B cell (primary cell): ENCODE measurements around the gene KRTCAP2. TPM values are rescaled to one million over a fixed set of nuclear protein-coding genes. Genes with fewer than 3 reads are reported as not detected.

Experiments used
- ATAC-seq: fragments of 200-7000 bp; cut with Tn5 transposase; one replicate; pipeline ENCODE4 v1.10.0; 2021; ENCODE audit warnings: low read depth, mild to moderate bottlenecking, moderate number of reproducible peaks, moderate library complexity
- CTCF ChIA-PET: fragments of 350-600 bp; sonication (Branson Sonifier 250); formaldehyde crosslinking; loops from one replicate; lab custom pipeline; 2021; ENCODE audit warnings: antibody characterized with exemption, inconsistent platforms; lab: Charles Lee
- POLR2A ChIA-PET: fragments of 350-600 bp; sonication (Branson Sonifier 250); formaldehyde crosslinking; loops from one replicate; lab custom pipeline; 2021; ENCODE audit warnings: antibody characterized with exemption; lab: Charles Lee
- DNase-seq: peaks from one replicate; pipeline ENCODE4 v3.0.0; 2013
- H2AFZ ChIP-seq: 2 replicates; pipeline ENCODE4 v1.6.1; 2012; ENCODE audit warnings: mild to moderate bottlenecking, low read depth, low read length; ENCODE audit not compliant: insufficient read depth, poor library complexity, severe bottlenecking
- H3K27ac ChIP-seq, 2 donors: 1 replicate in 1 of 2; 2 replicates in 1 of 2; pipeline ENCODE4 v1.5.1; 2012 to 2013; ENCODE audit warnings: low read length in 2 of 2, mild to moderate bottlenecking in 2 of 2, moderate library complexity in 1 of 2
- H3K27me3 ChIP-seq, 4 experiments: fragments of 200-600 bp in 1 of 4; sonication (generic) in 1 of 4; replicated peaks in 1 of 4; 1 replicate in 2 of 4; 2 replicates in 2 of 4; pipeline versions ENCODE4 v1.6.1 to v1.7.0; 2013 to 2016; ENCODE audit warnings: low read length in 3 of 4, mild to moderate bottlenecking in 2 of 4, mixed read lengths in 1 of 4, moderate library complexity in 1 of 4; ENCODE audit not compliant: insufficient read depth in 4 of 4, control insufficient read depth in 3 of 4; ENCODE audit errors: control extremely low read depth in 1 of 4
- H3K36me3 ChIP-seq, 2 experiments: replicated peaks in 1 of 2; 1 replicate in 1 of 2; 2 replicates in 1 of 2; pipeline versions ENCODE4 v1.6.1 to v1.7.1; 2013; ENCODE audit warnings: low read length in 1 of 2; ENCODE audit not compliant: insufficient read depth in 2 of 2, control insufficient read depth in 1 of 2; ENCODE audit errors: control extremely low read depth in 1 of 2, extremely low read depth in 1 of 2
- H3K4me1 ChIP-seq, 2 donors: fragments of 200-600 bp in 1 of 2; sonication (generic) in 1 of 2; 1 replicate in 1 of 2; 2 replicates in 1 of 2; pipeline versions ENCODE4 v1.5.1 to v1.6.1; 2013 to 2017; ENCODE audit warnings: low read length in 2 of 2; ENCODE audit not compliant: control insufficient read depth in 2 of 2, insufficient read depth in 2 of 2
- H3K4me2 ChIP-seq: replicated peaks from 2 replicates; pipeline ENCODE3; 2012; ENCODE audit warnings: mild to moderate bottlenecking, low read depth, low read length; ENCODE audit not compliant: poor library complexity, severe bottlenecking
- H3K4me3 ChIP-seq, 5 experiments: fragments of 200-600 bp in 1 of 5; sonication (generic) in 1 of 5; 1 replicate in 3 of 5; 2 replicates in 2 of 5; pipeline versions ENCODE4 v1.5.1 to v1.7.0; 2011 to 2016; ENCODE audit warnings: low read length in 4 of 5, mild to moderate bottlenecking in 4 of 5, low read depth in 2 of 5, control low read depth in 1 of 5, moderate library complexity in 1 of 5; ENCODE audit not compliant: insufficient read depth in 1 of 5; ENCODE audit errors: control extremely low read depth in 1 of 5, extremely low read depth in 1 of 5
- H3K79me2 ChIP-seq: fragments of 200-600 bp; sonication (generic); one replicate; pipeline ENCODE4 v1.6.0; 2016; ENCODE audit warnings: low read length; ENCODE audit not compliant: control insufficient read depth, insufficient read depth
- H3K9ac ChIP-seq: fragments of 200-600 bp; sonication (generic); 2 replicates; pipeline ENCODE4 v1.6.1; 2017; ENCODE audit warnings: mild to moderate bottlenecking, low read length, moderate library complexity
- H3K9me3 ChIP-seq, 3 donors: one replicate each; pipeline versions ENCODE4 v1.6.1 to v1.7.1; 2013; ENCODE audit warnings: low read length in 2 of 3; ENCODE audit not compliant: control insufficient read depth in 2 of 3, insufficient read depth in 1 of 3; ENCODE audit errors: control extremely low read depth in 1 of 3
- H4K20me1 ChIP-seq: 2 replicates; pipeline ENCODE4 v1.6.0; 2012; ENCODE audit warnings: mild to moderate bottlenecking, low read length; ENCODE audit not compliant: insufficient read depth, control insufficient read depth, poor library complexity, severe bottlenecking
- H3K27ac Mint-ChIP-seq: one replicate; pipeline ENCODE4 v1.8.0; 2021; ENCODE audit warnings: mixed read lengths
- H3K27me3 Mint-ChIP-seq: one replicate; pipeline ENCODE4 v1.8.0; 2021; ENCODE audit warnings: mixed read lengths
- H3K4me1 Mint-ChIP-seq: one replicate; pipeline ENCODE4 v1.8.0; 2021; ENCODE audit warnings: mixed read lengths
- H3K4me3 Mint-ChIP-seq: one replicate; pipeline ENCODE4 v1.8.0; 2021; ENCODE audit warnings: mixed read lengths
- H3K9me3 Mint-ChIP-seq: one replicate; pipeline ENCODE4 v1.8.0; 2022; ENCODE audit warnings: mixed read lengths; ENCODE audit not compliant: insufficient read depth
- EZH2 ChIP-seq: IDR thresholded peaks from 2 replicates; pipeline ENCODE4 v1.6.1; 2012; ENCODE audit warnings: borderline replicate concordance, low read depth, mild to moderate bottlenecking, moderate library complexity, low read length; ENCODE audit not compliant: insufficient read depth, poor library complexity, severe bottlenecking
- WGBS: methylation state at CpG from one replicate; pipeline ENCODE4 v1.1.5; 2013; ENCODE audit warnings: missing lambda C conversion rate; ENCODE audit not compliant: insufficient coverage; 5-methylcytosine and 5-hydroxymethylcytosine counted together
- intact Hi-C: fragments of 100-400 bp; cut with micrococcal nuclease; formaldehyde crosslinking; loops from one replicate; pipeline ENCODE4 v1.10.0; 2022
- polyA plus RNA-seq: library from polyadenylated mRNA; depleted of rRNA; stranded (reverse); fragments of >200 nt; gene quantifications from 2 replicates; pipeline ENCODE4 v1.2.3, GENCODE V29; 2012
- total RNA-seq, 2 donors: library from RNA; stranded (reverse); fragments of 120-200 nt in 1 of 2; gene quantifications; 1 replicate in 1 of 2; 2 replicates in 1 of 2; pipeline versions ENCODE4 v1.2.3 to v1.2.4, GENCODE V29; 2013 to 2022
- TF ChIP-seq, protein P1 (sequence below): fragments of 200-600 bp; IDR thresholded peaks from one replicate; pipeline ENCODE4 v1.8.0; 2022; ENCODE audit warnings: antibody characterized with exemption, mild to moderate bottlenecking

KRTCAP2 gene
- total and polyA plus RNA-seq, 2 donors (not counting 1 experiment from before 2014, with no cell fraction given), result 151 to 259 TPM

- Mint-ChIP-seq H3K4me3 (peak overlapping the region; percentile 100), H3K9me3 (no peaks in the 10 kb centered on the region), H3K4me1 (peaks cover 48% of the 10 kb centered on the region), H3K27me3 (no peaks in the 10 kb centered on the region), H3K27ac (peak overlapping the region; percentile 98)
- intact Hi-C loops, result no loop called here
- WGBS, result 90% methylated on average over 2 of the region's 6 CpGs
- ChIA-PET POLR2A (interaction anchor here (0.6 to 2.6 kb wide), 2 partner anchors 13 to 138 kb away, joined by 3 to 21 read pairs; no protein-coding TSS in a partner anchor), CTCF (interaction anchor here (1.0 to 5.3 kb wide), 7 partner anchors 11 to 52 kb away, joined by 3 to 51 read pairs (median 4); partner anchors contain the start of gene KRTCAP2)
- Histone ChIP-seq H3K27me3 (no peaks in the 10 kb centered on the region), H4K20me1 (peaks cover 9% of the 10 kb centered on the region), H3K36me3 (peaks cover 0 to 5% of the 10 kb centered on the region in 2 experiments), H3K9ac (peak overlapping the region; percentile 100), H3K4me2 (peak overlapping the region; percentile 84), H3K4me3 (peak overlapping the region; percentile 60 to 99 (median 92)), H3K27ac (peak overlapping the region; percentile 99 to 100), H3K79me2 (peaks cover 33% of the 10 kb centered on the region), H3K9me3 (no peaks in the 10 kb centered on the region), H3K4me1 (peaks cover 22 to 29% of the 10 kb centered on the region in 2 donors), H2AFZ (no peak overlapping the region)
- TF ChIP-seq, protein P1, sequence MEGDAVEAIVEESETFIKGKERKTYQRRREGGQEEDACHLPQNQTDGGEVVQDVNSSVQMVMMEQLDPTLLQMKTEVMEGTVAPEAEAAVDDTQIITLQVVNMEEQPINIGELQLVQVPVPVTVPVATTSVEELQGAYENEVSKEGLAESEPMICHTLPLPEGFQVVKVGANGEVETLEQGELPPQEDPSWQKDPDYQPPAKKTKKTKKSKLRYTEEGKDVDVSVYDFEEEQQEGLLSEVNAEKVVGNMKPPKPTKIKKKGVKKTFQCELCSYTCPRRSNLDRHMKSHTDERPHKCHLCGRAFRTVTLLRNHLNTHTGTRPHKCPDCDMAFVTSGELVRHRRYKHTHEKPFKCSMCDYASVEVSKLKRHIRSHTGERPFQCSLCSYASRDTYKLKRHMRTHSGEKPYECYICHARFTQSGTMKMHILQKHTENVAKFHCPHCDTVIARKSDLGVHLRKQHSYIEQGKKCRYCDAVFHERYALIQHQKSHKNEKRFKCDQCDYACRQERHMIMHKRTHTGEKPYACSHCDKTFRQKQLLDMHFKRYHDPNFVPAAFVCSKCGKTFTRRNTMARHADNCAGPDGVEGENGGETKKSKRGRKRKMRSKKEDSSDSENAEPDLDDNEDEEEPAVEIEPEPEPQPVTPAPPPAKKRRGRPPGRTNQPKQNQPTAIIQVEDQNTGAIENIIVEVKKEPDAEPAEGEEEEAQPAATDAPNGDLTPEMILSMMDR, result no peak
- ATAC-seq, result no peak
- DNase-seq, result no peak
These were observed 35.8 kb downstream of the KRTCAP2 start for GRCh38 chr1:155137154-155137949.

DNA sequence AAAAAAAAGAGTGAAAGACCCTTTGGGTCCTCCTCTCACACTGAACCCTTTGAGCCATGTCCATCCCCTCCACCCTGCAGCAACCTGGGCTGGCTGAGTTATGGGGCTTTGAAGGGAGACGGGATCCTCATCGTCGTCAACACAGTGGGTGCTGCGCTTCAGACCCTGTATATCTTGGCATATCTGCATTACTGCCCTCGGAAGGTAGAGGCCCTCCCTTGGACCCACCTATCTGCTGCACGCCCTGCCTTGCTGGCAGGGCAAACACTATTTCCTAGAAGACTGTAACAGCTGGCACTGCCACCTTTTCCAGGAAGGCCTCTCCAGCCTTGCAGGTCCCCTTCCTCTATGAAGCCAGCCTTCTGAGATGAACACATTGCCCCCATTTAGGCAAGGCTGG, 36.4 kb downstream of the KRTCAP2 start:
- peak; percentile 52 for DNase-seq
- H3K27ac Mint-ChIP-seq, result peak overlapping the region; percentile 98
- Histone ChIP-seq H3K9me3 (no peaks in the 10 kb centered on the region), H3K27ac (peak overlapping the region; percentile 99 to 100), H2AFZ (peak overlapping the region; percentile 93), H3K27me3 (no peaks in the 10 kb centered on the region), H4K20me1 (peaks cover 9% of the 10 kb centered on the region), H3K4me1 (peaks cover 22 to 29% of the 10 kb centered on the region in 2 donors), H3K4me2 (peak overlapping the region; percentile 84), H3K36me3 (peaks cover 0 to 5% of the 10 kb centered on the region in 2 experiments), H3K9ac (peak overlapping the region; percentile 100), H3K79me2 (peaks cover 33% of the 10 kb centered on the region), H3K4me3 (peak overlapping the region; percentile 60 to 99 (median 92))
- H3K4me3 Mint-ChIP-seq, result peak overlapping the region; percentile 100
- WGBS, result 35% methylated on average over 6 of the region's 6 CpGs
- no peaks in the 10 kb centered on the region for H3K27me3 Mint-ChIP-seq
- no peak for ATAC-seq
- CTCF ChIA-PET, result interaction anchor here (1.0 to 5.3 kb wide), 6 partner anchors 15 to 51 kb away, joined by 3 to 51 read pairs (median 12); partner anchors contain the start of gene KRTCAP2
- H3K9me3 Mint-ChIP-seq, result no peaks in the 10 kb centered on the region
- peaks cover 48% of the 10 kb centered on the region for H3K4me1 Mint-ChIP-seq
- POLR2A ChIA-PET, result interaction anchor here (0.6 to 2.6 kb wide), 6 partner anchors 14 to 138 kb away, joined by 3 to 21 read pairs (median 6); no protein-coding TSS in a partner anchor
- TF ChIP-seq, protein P1, result no peak
- TF ChIP-seq EZH2, result no peak
- intact Hi-C loops, result no loop called here
